ENCODE measurements around the gene COL20A1. TPM values are rescaled to one million over a fixed set of nuclear protein-coding genes. Genes with fewer than 3 reads are reported as not detected.

The COL20A1 gene
- total RNA-seq, 1 experiment from 2014 or later, result 2.3 TPM

DNA sequence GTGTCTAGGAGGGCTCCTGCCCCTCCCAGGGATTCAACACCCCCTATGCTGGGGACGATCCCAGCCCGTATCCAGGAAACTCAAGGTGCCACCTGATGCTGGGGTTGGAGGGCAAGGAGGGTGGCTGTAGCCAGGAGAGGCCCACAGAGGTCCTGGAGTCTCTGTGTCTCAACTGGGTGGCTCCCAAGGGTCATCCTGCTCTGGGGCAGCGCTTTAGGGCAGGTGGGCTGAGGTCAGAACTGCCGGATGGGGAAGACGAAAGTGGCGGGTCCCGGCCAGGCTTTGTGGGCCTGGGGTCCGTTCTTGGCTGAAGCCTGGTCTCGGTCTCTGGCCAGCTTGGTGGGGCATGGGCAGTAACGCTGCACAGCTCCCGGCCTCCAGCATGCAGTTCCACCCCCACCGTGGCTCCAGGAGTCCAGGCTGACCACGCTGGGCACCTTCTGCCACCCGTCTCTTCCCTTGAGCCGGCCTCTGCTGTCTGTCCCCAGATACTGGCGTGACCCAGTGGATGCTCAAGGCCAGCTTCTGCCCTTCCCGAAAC lies 2.8 kb upstream of the COL20A1 start:
- H3K27me3 ChIP-seq (ENCODE audit: insufficient read depth, low read length), result no peaks in the 10 kb centered on the region
- H3K27me3 Mint-ChIP-seq (ENCODE audit: low read depth), result peaks cover 7% of the 10 kb centered on the region
- H2BK20ac ChIP-seq (ENCODE audit: low read depth, low read length, poor library complexity, severe bottlenecking), result no peak overlapping the region
- no peaks in the 10 kb centered on the region for H3K9me3 ChIP-seq (ENCODE audit: control insufficient read depth, low read depth, low read length)
- no peak overlapping the region for H2BK15ac ChIP-seq (ENCODE audit: low read depth, low read length)
- no peaks in the 10 kb centered on the region for H3K23me2 ChIP-seq (ENCODE audit: insufficient read length, low read depth, low read length, poor library complexity, severe bottlenecking)
- H2BK120ac ChIP-seq (ENCODE audit: low read depth, low read length, poor library complexity, severe bottlenecking), result no peak overlapping the region
- TF ChIP-seq, protein P1, sequence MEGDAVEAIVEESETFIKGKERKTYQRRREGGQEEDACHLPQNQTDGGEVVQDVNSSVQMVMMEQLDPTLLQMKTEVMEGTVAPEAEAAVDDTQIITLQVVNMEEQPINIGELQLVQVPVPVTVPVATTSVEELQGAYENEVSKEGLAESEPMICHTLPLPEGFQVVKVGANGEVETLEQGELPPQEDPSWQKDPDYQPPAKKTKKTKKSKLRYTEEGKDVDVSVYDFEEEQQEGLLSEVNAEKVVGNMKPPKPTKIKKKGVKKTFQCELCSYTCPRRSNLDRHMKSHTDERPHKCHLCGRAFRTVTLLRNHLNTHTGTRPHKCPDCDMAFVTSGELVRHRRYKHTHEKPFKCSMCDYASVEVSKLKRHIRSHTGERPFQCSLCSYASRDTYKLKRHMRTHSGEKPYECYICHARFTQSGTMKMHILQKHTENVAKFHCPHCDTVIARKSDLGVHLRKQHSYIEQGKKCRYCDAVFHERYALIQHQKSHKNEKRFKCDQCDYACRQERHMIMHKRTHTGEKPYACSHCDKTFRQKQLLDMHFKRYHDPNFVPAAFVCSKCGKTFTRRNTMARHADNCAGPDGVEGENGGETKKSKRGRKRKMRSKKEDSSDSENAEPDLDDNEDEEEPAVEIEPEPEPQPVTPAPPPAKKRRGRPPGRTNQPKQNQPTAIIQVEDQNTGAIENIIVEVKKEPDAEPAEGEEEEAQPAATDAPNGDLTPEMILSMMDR (conservative IDR thresholded peaks at IDR 0.05), result no peak
- H3K4me2 ChIP-seq (ENCODE audit: insufficient read depth, insufficient read length, low read length), result no peak overlapping the region
- H4K8ac ChIP-seq (replicated peaks; ENCODE audit: insufficient read length, low read depth, low read length), result no peak overlapping the region
- H2AFZ ChIP-seq (ENCODE audit: low read length), result no peak overlapping the region
- H3K79me2 ChIP-seq (ENCODE audit: insufficient read depth, low read length), result no peaks in the 10 kb centered on the region
- H4K5ac ChIP-seq (ENCODE audit: insufficient read length, low read depth, low read length), result no peak overlapping the region
- no peak overlapping the region for H3T11ph ChIP-seq (ENCODE audit: low read length)
- no peak overlapping the region for H3K18ac ChIP-seq (ENCODE audit: insufficient read length, low read depth, low read length)
- H3K79me1 ChIP-seq (ENCODE audit: insufficient read depth, low read depth, low read length, poor library complexity, severe bottlenecking), result no peaks in the 10 kb centered on the region
- H3K56ac ChIP-seq (ENCODE audit: insufficient read length, low read depth, low read length), result no peak overlapping the region
- no peak overlapping the region for H3K14ac ChIP-seq (ENCODE audit: insufficient read depth, low read length)
- H2BK5ac ChIP-seq (ENCODE audit: insufficient read length, low read length), result no peak overlapping the region
- no peaks in the 10 kb centered on the region for H4K20me1 ChIP-seq (ENCODE audit: control insufficient read depth, insufficient read depth, insufficient read length)
- H3K9ac ChIP-seq (ENCODE audit: extremely low read depth, insufficient read length, low read length), result no peak overlapping the region
- H2BK12ac ChIP-seq (ENCODE audit: insufficient read length, low read depth, low read length), result no peak overlapping the region
- no peak for DNase-seq
- peaks cover 6 to 34% (median 24%) of the 10 kb centered on the region in 3 experiments; a peak in 6 of 7 replicates for H3K36me3 Mint-ChIP-seq (ENCODE audit: insufficient read depth in 1 of 3, low read depth in 3 of 3)
- WGBS (ENCODE audit: extremely low coverage, insufficient read length, low lambda C conversion rate), result no CpG with 5 or more reads among the region's 17 CpGs
- no peak overlapping the region for H3K4ac ChIP-seq (ENCODE audit: low read depth, low read length)
- H3K9me3 Mint-ChIP-seq, result no peaks in the 10 kb centered on the region
- no peaks in the 10 kb centered on the region for H3K4me1 ChIP-seq (ENCODE audit: insufficient read depth, low read length)
- no peak overlapping the region for H3K23ac ChIP-seq (ENCODE audit: insufficient read length, low read depth, low read length)
- H3K4me3 Mint-ChIP-seq, result no peak overlapping the region
- H3K27ac ChIP-seq (ENCODE audit: insufficient read length, low read depth, low read length), result no peak overlapping the region
- H3K4me1 Mint-ChIP-seq, result peaks cover 8 to 11% of the 10 kb centered on the region in 2 experiments
- H4K91ac ChIP-seq (ENCODE audit: insufficient read length, low read depth, low read length), result no peak overlapping the region
- H3K27ac Mint-ChIP-seq, result no peak overlapping the region; a peak in 1 of 7 replicates
- H2AK5ac ChIP-seq (ENCODE audit: insufficient read length, low read length), result no peak overlapping the region

All from H9 (cell line).